IPS-NIHi7 (cell line): ENCODE results near the gene CTAG1B.
"Not testable (repeated sequence)": the region's sequence is repeated elsewhere in the genome, so short reads cannot be mapped to it uniquely, and the experiment has no call there.

ENCODE experiments used
- DNase-seq: peaks from one replicate; pipeline ENCODE4 v3.0.0; 2012; ENCODE audit warnings: mixed read lengths; ENCODE audit errors: extremely low spot score

CTAG1B gene

DNA sequence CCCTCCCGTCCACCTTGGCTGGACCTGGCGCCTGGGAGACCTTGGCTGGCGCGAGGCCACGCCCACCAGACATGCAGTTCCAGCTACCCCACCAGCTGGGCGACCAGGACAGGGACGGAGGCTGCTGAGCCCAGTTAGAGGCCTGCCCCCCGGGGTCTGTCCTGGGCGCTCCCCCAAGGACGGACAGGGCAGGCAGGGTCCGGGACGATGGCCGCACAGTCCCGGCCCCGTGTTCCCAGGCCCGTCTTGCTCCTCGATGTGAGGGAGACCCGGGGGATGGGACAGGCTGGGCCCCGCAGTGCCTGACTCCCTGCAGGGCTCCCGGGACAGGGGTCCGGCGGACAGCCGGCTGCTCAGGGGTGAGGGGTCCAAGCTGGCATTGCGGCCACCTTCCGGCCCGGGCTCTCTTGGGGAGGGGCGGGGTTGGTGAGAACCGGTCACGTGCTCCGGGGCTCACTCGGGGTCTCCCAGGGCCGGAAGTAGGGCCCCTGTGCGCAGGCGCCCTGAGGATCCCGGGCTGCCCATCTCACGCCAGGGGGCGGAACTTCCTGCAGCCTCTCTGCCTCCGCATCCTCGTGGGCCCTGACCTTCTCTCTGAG lies 34.4 kb downstream of the CTAG1B start, which contains the start of gene CTAG1A:
CTAG1A (plus strand) TSS at position 549 of the 599 bp plus-strand sequence. CDS start 74 bp downstream, outside the sequence.
- not testable (repeated sequence) for DNase-seq

DNA sequence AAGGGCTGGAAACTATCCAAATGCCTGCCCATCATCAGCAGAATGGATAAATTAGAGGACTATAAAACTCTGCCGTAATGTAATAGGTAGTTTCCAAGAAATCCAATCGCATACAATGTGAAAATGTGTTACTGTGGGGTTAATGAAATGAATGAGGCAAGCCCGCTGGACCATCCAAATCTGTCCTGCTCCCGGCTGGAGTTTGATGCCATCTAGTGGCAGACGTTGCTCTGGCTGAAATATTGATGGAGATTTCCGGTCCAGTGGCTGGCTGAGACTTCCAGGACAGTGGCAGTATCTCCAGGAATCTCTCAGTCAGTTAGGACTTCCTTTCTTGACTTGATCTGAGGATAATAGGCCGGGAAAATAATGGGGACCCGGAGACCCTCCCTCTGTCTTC lies 36.1 kb downstream of the CTAG1B start:
- not testable (repeated sequence) for DNase-seq

DNA sequence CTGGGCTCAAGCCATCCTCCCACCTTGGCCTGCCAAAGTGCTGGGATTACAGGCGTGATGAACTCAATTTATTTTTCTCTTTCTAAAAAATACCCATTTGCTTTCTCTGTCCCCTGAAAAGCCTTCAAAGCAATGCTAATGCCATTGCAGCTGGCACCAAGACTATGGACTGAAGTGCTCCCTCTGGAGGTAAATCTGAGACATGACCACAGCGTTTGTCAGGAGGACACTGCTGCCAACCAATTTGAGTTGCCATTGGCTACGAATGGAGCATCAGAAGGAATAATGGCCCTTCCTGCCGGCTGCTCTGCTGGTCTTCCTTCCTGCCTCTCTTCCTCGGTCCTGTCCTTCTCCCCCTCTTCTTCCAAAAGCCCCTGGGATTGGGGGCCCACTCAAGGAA lies 44.0 kb downstream of the CTAG1B start:
- DNase-seq = not testable (repeated sequence)

- not testable (repeated sequence) for DNase-seq
These were observed 46.0 kb downstream of the CTAG1B start for GRCh38 chrX:154573061-154573460.

DNA sequence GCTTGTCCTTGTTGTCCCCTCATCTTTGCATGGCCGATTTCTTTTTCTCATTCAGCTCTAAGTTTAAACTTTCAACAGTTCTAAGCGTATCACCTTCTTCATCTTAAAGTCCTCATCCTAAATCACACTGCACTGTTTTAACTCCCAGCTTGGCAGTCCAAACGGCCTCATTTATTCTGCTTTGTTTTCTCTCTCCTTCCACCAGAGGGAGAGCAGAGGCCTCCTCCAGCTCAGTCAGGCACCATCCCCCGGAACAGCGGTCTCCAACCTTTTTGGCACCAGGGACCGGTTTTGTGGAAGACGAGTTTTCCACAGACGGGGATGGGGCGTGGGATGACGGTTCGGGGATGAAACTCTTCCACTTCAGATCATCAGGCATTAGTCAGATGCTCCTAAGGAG lies 48.7 kb downstream of the CTAG1B start:
- not testable (repeated sequence) for DNase-seq
